NCI-H1092 treated with DMSO at 0.1 percent for 48 hours (cell line): ENCODE measurements around the gene HDLBP.

Experiments used
- DNase-seq: peaks from one replicate; lab custom pipeline; 2025; lab: John Stamatoyannopoulos, UW

Gene HDLBP

GRCh38 chr2:241228860-241229516 is 86.5 kb downstream of the HDLBP start:
- no peak for DNase-seq

- DNase-seq = no peak
These were observed 87.2 kb downstream of the HDLBP start for GRCh38 chr2:241228081-241228859.

GRCh38 chr2:241227594-241227993 is 87.9 kb downstream of the HDLBP start:
- no peak for DNase-seq

- DNase-seq = no peak
These were observed 88.5 kb downstream of the HDLBP start for GRCh38 chr2:241226723-241227572.

- no peak for DNase-seq
These were observed 89.5 kb downstream of the HDLBP start for GRCh38 chr2:241225983-241226382.

- DNase-seq = no peak
These were observed 89.9 kb downstream of the HDLBP start for GRCh38 chr2:241225545-241225944.

GRCh38 chr2:241224851-241225438 is 90.5 kb downstream of the HDLBP start:
- no peak for DNase-seq

GRCh38 chr2:241224018-241224850 is 91.2 kb downstream of the HDLBP start:
- no peak for DNase-seq

- DNase-seq = no peak
These were observed 92.1 kb downstream of the HDLBP start for GRCh38 chr2:241223211-241224017.

GRCh38 chr2:241219856-241220356 is 95.6 kb downstream of the HDLBP start:
- no peak for DNase-seq

GRCh38 chr2:241219030-241219382 is 96.5 kb downstream of the HDLBP start:
- DNase-seq = no peak

GRCh38 chr2:241218131-241219029 is 97.1 kb downstream of the HDLBP start:
- peak; percentile 4 for DNase-seq

- DNase-seq = peak; percentile 6
These were observed 98.0 kb downstream of the HDLBP start for GRCh38 chr2:241217320-241218031.

GRCh38 chr2:241216211-241216761 is 99.2 kb downstream of the HDLBP start:
- DNase-seq = no peak

- no peak for DNase-seq
These were observed 100.1 kb downstream of the HDLBP start for GRCh38 chr2:241215421-241215820.

GRCh38 chr2:241214766-241215165 is 100.7 kb downstream of the HDLBP start:
- no peak for DNase-seq

GRCh38 chr2:241214209-241214608 is 101.3 kb downstream of the HDLBP start:
- no peak for DNase-seq

- no peak for DNase-seq
These were observed 101.9 kb downstream of the HDLBP start for GRCh38 chr2:241213567-241213966.
